CD4-positive, alpha-beta T cell treated with Interleukin-4 for 4 hours (primary cell): ENCODE measurements around the gene INSL4.

ENCODE experiments used
- DNase-seq: peaks from one replicate; pipeline ENCODE4 v3.0.0-alpha.2; 2020

The INSL4 gene

DNA sequence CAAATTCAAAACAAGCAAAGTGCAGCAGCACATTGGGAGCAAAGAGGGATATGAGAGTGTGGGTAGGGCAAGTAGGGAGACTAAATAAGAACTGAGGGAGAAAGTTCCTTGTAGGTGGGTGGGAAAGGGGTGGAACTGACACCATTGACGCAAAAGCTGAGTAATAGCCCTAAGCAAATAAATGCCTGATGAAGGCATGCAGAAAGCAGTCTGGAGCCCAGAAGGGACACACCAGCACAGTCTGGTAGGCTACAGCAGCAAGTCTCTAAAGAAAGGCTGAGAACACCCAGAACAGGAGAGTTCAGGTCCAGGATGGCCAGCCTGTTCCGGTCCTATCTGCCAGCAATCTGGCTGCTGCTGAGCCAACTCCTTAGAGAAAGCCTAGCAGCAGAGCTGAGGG, at the start of gene INSL4:
INSL4 (plus strand) TSS at position 208 of the 400 bp plus-strand sequence; CDS start at position 313, 105 bp downstream.
- DNase-seq = no peak

DNA sequence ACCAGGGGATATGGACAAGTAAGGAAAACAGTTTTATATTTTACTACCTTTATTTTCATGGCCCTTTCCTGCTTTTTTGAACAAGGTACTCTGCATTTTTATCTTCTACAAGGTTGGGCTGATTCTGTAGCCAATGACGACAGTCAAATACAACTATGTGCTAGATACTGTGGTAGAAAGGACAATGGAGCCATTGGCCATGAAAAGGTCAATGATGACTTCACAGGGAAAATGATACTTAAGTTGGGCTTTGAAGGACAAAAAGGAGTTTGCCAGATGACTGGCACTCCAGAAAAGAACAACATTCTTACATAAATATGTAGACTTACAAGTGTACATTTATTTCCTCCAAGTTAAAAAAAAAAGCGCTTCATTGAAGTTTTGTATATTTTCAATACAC, 46.4 kb upstream of the INSL4 start:
- DNase-seq = no peak

DNA sequence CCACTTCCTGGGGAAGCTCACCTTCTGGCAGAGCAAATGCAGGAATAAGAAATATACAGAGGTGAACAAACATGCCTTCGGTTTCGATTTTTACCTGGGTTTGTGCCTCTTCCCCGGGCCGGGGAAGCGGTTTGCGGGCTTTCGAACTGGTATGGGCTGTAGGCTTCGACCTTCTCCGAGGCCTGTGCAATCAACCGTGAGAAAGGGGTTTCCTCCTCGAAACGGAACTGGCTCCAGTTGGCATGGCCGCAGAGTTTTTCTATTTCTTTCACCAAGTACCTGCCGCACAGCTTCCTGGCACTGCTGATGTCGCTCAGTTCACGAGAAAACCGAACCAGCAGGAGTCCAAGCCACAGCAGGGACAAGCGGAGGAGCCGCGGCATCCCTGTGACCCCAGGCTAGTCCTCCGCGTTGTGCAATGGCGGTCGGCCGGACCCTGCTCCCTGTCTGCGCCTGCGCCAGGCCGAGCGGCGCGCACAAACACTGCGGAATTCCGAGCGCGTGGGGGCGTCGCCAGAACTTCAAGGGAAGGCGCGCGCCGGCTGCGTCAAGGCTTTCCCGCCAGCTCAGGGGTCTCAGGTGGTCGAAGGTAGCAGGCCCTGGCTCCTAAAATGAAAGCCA, 45.9 kb upstream of the INSL4 start, which contains the start of gene INSL6:
INSL6 (minus strand) TSS at position 420 of the 621 bp plus-strand sequence; CDS start at position 383, 37 bp downstream.
- DNase-seq = no peak

DNA sequence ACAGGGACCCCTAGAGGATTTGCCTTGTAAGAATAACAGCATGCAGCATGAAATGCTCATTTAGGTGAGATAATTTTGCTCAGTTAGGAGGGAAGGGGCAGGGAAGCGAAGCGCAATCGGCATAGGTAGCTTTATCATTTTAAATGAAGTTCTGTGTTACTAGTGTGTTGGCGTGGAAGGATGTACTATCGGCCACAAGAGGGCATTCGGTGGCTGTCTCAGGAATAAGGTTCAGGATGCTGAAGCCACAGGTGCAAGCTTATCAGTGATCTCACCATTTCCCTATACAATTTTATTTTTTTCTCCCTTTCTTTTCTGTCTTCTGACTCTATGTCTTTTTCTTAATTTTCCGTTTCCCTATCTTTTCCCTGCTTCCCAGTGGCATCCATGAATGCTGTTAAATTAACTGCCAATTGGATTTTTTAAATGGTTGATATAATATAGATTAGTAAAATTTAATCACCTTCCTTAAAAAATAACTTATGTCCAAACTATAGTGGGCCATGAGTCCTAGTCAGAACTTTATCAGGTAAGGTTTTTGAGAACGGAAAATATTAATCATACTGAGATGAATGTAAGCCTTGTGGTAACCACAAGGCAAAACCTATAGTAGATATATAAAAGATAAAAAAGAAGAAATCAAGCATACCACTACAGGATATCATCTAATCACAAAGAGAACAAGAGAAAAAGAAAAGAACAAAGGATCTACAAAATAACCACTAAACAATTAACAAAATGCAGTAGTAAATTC, 44.6 kb upstream of the INSL4 start:
- peak; percentile 74 for DNase-seq

DNA sequence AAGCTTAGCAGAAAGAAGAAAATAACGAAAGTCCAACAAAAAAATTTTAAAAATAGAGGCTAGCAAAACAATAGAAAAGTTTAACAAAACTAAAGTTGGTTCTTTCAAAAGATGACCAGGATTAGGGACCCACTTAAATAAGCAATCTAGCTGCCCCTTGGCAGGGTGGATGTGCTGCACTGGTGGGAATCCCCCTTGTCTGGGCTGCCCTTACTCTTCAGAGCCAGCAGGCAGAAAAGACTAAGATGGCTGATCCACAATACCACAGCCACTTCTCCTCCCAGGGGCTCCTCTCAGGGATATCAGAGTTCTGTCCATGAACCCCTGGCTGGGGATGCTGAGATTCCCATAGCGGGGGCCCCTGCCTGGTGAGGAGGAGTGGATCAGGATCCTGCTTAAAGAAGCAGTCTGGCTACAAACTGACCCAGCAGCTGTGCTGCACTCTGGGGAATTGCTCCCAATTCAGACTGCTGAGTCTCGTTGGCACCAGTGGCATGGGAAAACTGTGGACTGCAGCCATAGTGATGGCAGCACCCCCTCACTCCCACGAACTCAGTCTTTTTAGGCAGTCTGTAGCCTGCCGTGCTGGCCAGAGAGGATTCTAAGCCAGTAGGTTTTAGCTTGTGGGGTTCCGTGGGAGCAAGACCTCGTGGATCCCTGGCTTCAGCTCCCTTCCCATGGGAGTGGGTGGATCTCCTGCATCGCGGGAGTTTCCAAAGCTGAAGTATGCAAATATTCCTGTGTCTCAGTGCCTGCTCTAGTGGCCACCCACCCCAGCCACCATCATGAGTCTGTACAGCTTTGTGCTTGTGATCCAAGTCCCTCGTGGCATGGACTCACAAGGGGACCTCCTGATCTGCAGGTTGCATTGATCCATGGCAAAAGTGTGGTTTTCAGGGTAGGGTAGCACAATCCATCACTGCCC, 42.9 kb upstream of the INSL4 start:
- no peak for DNase-seq

DNA sequence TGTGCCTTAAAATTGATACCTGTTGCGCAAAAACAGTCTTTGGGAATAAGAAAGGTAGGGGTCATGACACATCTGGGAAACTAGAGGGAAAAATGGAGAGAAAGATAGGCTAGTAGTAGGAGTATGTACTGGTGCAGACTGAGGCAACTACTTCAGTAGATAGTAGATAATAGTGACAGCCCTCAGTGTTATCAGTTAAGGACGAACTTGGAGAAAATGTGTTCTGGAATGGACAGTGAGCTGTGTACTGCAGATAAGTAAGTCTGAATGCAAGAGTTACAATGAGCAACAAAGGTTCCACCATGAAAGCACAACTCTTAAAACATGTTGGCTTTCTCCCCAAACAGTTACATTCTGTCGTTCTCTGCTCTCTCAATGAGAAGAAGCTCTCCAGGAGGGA, 39.2 kb upstream of the INSL4 start:
- no peak for DNase-seq

DNA sequence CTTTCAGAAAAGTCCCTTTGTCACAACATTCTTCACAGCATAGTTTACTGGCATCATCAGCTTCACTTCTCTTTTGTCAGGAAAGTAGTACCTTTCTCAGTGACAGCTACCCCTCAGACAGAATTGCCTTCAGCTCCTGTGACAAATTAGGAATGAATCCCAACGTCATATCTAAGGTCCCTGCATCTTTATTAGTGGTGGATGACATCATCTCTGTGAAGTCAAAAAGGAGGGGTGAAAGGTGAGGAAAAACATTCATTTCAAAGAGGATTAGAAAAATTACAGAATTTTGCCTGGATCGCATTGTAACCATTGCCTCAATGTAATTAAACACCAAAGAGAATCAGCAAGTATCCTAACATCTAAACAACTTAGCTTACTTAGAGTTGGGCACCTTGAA, 37.9 kb upstream of the INSL4 start:
- DNase-seq = no peak

DNA sequence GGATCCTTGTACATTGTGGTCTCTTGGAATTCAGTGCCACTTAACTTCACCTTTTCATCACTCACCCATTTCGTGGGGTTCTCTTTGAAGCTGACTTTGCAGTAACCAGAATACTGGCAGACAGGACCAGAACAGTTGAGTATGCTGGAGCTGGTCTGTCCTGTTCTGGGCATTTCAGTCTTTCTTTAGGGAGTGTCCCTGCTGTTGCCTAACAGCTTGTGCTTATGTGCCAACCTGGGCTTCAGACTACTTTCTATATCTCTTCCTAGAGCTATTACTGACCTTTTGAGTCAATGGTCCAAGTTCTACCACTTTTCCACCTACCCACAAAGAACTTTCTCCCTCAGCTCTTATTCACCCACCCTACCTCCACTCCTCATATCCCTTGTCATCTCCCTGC, 35.8 kb upstream of the INSL4 start:
- DNase-seq = no peak

DNA sequence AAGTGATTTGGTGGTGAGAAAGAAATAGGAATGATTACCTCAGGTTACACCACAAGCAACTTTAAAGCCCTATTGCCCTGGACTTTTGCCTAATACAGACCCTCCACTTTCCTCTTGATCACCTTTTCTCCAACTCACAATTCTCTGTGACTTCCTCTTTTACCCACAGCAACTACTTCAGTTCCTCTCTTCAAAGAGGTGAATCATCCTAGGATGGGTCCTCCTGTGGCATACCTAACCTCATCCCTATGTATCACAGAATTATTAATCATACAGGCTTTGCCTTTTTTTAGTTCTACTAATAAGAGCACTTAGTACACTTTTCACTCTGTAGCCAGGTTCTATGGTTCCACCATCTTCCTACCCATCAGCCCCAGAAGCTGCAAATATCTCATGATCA, 26.1 kb upstream of the INSL4 start:
- no peak for DNase-seq

DNA sequence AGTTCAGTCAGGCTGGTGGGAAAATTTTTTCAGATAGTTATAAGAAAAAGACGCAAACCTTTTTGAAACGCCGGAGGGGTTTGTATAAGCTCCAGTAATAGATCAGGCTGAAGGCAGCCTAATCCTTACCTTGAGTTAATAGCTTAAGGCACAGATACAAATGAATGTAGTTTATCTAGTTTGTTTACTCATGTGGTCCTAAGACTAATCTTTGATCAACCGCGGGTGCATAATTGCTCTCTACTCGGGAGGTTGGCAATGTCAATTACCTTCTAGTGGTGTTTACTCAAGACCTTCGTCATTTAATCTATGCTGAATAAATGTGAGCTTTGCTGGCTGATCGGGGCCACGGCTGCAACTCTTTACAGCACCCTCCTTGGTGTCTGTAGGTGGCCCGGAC, 665 bp upstream of the INSL4 start:
- DNase-seq = no peak

DNA sequence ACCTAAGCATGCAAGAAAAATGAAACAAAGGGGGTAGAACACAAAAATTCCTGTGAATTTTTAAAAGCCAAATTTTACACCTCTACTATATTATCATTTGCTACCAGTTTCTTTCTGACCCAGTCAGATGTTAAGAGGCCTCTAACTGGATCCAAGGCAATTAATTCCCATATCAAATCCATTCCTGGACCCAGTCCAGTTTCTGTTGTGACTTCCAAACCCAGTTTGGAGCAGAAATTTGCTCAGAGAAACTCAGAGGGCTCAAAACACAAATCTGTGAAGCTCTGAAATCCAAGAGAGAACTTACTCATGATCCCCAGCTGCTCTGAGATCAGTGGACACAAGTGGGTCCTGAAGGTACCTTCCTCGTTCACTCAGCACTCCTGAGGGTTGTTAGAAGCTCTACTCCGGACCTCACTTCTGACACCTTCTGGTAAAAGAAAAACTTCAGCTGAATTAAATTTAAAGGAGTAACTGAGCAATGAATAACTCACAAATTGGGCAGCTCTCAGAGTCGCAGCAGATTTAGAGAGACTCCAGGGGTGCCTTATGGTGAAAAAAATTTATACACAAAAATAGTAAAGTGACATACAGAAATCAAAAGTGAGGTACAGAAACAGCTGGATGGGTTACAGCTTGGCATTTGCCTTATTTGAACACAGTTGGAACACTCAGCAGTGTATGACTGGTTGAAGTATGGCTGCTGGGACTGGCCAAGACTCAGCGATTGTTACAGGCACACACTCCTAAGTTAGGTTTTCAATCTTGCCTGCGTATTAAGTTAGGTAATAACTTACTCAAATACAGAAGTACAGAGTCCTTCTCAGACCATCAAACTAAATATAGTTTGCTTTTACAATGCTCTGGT, 32.4 kb downstream of the INSL4 start:
- peak; percentile 3 for DNase-seq

DNA sequence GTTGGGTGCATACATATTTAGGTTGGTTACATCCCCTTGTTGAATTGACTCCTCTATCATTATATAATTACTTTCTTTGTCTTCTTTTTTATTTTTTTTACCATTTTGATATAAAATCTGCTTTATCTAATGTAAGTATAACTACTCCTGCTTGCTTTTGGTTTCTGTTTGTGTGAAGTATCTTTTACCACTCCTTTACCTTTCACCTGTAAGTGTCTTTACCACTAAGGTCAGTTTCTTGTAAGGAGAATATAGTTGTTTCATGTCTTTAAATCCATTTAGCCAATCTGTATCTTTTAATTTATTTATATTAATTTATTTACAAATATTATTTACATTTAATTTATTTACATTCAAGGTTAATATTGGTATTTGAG, 33.0 kb downstream of the INSL4 start:
- no peak for DNase-seq

DNA sequence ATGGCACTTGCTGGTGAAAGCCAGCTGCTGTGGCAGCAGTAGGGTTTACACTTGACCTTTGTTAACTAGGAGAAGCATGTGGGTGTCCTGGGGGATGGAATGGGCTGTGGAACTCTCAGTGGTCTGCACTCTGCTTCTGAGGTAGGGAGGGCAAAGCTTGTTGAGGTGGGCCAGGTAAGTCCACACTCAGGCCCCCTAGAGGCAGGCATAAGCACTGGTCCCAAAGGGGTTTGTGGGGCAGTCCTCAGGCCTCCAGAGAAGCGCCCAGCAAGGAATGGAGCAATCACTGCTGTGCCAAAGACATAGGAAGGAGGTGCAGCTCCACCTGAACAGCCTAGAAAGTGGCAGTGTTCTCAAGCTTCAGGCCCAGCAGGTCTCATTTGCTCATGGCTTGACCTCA, 34.7 kb downstream of the INSL4 start:
- no peak for DNase-seq

DNA sequence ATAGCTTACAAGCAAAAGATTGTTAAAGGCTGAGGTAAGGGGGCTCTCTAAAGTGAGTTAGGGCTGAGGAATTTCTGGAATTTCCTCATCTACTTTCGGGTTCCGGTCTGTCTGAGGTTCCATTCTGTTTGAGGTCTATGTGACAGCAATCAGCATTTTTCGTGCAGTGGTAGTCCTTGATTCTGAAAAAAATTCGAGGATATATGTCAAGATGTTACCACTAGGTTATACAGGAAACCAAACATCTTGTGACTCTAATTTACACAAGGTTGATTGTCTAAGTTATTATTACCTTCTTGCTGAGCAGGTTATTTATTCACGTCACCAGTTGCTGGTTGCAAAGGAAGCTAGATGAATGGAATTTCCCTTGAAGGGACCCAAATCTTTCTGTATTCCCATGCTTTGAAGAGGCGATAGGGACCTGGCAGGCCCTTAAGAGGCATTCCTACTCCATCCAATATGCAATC, 38.1 kb downstream of the INSL4 start:
- DNase-seq = no peak

DNA sequence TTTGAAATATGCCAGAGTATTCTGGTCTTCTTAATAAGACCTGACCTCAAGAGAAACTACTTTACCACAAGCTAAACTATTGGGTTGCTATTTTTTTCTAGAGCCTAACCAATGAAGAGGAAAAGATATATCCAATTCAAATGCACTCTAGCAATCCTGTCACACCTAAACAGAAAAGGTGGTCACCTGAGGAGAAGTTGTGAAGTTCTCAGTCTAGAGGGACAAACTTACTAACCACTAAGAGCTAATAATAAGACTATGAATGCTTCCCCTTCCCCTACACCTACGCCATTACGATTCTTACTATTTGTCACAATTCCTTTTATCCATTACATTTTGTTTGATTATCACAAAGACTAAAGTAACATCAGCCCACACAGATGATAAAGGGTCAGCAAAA, 43.6 kb downstream of the INSL4 start:
- no peak for DNase-seq

DNA sequence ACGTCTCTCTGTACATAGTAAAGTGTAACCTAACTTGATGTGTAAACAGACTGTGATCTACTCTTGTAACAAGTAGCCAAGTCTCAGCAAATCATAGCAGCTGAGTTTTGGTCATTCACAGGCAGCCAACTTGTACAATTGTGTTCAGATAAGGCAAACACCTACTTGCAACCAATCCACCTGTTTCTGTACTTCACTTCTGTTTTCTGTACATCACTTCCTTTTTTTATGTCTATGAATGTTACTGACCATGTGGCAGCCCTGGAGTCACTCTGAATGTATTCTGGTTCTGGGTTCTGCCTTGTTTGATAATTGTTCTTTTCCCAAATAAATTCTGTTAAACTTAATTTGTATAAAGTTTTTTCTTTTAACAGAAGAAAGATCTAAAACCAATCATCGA, 47.3 kb downstream of the INSL4 start:
- no peak for DNase-seq
